PC-9 (cell line): Measurements from ENCODE around the gene IL31.

Source experiments
- CTCF ChIP-seq: fragments of 200-600 bp; sonication (generic); conservative IDR thresholded peaks from 2 replicates; pipeline ENCODE4 v1.6.1; 2017; ENCODE audit warnings: mixed run types, antibody characterized with exemption, mild to moderate bottlenecking, moderate library complexity
- EZH2 ChIP-seq: fragments of 200-600 bp; sonication (generic); IDR thresholded peaks from 2 replicates; pipeline ENCODE4 v1.8.0; 2017; ENCODE audit warnings: antibody characterized with exemption, low read depth

GRCh38 chr12:122206976-122207375 is 33.0 kb upstream of the IL31 start:
- TF ChIP-seq CTCF (no peak), EZH2 (no peak)
